AG04449 (cell line): ENCODE data around the gene CYP2C19.
"Not testable (repeated sequence)": the region's sequence is repeated elsewhere in the genome, so short reads cannot be mapped to it uniquely, and the experiment has no call there.

Experiments used
- CTCF ChIA-PET: fragments of 350-600 bp; formaldehyde crosslinking; extraction: SDS; loops from one replicate; lab custom pipeline; 2021; ENCODE audit warnings: antibody characterized with exemption; lab: Yijun Ruan, JAX
- POLR2A ChIA-PET: fragments of 400-600, 350-600 bp; formaldehyde crosslinking; extraction: SDS; loops from one replicate; lab custom pipeline; 2020; ENCODE audit warnings: antibody characterized with exemption, inconsistent platforms; lab: Yijun Ruan, JAX
- DNase-seq: peaks from one replicate; pipeline ENCODE4 v3.0.0-alpha.2; 2010; ENCODE audit warnings: low read depth, low spot score
- H3K4me3 ChIP-seq: 2 replicates; pipeline ENCODE4 v1.5.1; 2011; ENCODE audit warnings: low read depth, mild to moderate bottlenecking, control low read depth, low read length
- TF ChIP-seq, protein P1 (sequence below): IDR thresholded peaks from one replicate; pipeline ENCODE4 v1.5.1; 2011; ENCODE audit warnings: mild to moderate bottlenecking, moderate library complexity, low read length, control low read depth, inconsistent platforms; ENCODE audit not compliant: insufficient read depth; ENCODE audit errors: missing control alignments

CYP2C19 gene

DNA sequence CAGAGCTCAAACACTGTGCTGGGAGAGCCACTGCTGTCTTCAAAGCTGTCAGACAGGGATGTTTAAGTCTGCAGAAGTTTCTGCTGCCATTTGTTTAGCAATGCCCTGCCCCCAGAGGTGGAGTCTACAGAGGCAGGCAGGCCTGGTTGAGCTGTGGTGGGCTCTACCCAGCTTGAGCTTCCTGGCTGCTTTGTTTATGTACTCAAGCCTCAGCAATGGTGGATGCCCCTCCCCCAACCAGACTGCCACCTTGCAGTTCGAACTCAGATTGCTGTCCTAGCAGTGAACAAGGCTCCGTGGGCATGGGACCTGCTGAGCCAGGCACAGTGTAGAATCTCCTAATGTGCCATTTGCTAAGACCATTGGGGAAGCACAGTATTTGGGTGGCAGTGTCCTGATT lies 4.6 kb upstream of the CYP2C19 start:
- no peak overlapping the region for H3K4me3 ChIP-seq
- DNase-seq, result no peak
- CTCF ChIA-PET, result no interaction called here
- TF ChIP-seq, protein P1, sequence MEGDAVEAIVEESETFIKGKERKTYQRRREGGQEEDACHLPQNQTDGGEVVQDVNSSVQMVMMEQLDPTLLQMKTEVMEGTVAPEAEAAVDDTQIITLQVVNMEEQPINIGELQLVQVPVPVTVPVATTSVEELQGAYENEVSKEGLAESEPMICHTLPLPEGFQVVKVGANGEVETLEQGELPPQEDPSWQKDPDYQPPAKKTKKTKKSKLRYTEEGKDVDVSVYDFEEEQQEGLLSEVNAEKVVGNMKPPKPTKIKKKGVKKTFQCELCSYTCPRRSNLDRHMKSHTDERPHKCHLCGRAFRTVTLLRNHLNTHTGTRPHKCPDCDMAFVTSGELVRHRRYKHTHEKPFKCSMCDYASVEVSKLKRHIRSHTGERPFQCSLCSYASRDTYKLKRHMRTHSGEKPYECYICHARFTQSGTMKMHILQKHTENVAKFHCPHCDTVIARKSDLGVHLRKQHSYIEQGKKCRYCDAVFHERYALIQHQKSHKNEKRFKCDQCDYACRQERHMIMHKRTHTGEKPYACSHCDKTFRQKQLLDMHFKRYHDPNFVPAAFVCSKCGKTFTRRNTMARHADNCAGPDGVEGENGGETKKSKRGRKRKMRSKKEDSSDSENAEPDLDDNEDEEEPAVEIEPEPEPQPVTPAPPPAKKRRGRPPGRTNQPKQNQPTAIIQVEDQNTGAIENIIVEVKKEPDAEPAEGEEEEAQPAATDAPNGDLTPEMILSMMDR, result no peak
- POLR2A ChIA-PET, result no interaction called here

DNA sequence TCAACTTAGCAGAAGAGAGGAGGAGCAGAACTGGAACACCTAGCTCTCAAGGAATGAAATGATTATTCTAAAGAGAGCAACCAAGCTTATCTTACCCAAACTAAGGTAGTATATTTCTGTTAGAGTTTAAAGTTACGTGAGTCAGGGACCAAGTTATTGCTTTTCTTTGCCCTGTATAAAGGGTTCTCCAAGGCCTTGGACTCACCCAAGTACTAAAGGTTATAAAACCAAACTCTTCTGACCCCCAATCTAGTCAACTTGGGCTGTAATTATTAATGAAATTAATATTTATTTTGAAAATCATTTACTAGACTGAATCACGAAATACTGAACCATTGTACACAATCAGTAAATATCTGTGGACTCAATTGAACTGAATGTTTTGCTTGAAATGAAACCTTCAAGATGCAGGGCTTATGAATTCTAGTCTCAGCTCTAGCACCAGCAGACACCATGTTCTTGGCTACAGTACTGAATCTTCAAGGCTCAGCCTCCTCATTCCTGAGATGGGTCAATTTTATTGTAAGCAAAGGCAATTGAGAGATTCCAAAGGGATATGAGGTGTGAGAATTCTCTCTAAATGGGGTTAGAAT lies 1.8 kb upstream of the CYP2C19 start:
- TF ChIP-seq, protein P1, result no peak
- H3K4me3 ChIP-seq, result no peak overlapping the region
- DNase-seq, result no peak
- CTCF ChIA-PET, result no interaction called here
- POLR2A ChIA-PET, result no interaction called here

DNA sequence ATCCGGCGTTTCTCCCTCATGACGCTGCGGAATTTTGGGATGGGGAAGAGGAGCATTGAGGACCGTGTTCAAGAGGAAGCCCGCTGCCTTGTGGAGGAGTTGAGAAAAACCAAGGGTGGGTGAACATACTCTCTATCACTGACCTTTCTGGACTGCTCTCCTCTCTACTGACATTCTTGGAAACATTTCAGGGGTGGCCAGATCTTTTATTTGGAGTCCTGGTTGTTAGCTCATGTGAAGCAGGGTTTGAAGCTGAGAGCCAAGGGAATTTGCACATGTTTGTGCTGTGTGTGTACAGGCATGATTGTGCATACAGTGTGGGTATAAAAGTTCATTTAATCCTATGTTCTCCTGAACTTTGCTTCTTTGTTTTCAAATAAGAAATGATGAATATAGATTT lies 12.9 kb downstream of the CYP2C19 start:
- H3K4me3 ChIP-seq, CTCF ChIA-PET, DNase-seq, POLR2A ChIA-PET: not testable (repeated sequence)

DNA sequence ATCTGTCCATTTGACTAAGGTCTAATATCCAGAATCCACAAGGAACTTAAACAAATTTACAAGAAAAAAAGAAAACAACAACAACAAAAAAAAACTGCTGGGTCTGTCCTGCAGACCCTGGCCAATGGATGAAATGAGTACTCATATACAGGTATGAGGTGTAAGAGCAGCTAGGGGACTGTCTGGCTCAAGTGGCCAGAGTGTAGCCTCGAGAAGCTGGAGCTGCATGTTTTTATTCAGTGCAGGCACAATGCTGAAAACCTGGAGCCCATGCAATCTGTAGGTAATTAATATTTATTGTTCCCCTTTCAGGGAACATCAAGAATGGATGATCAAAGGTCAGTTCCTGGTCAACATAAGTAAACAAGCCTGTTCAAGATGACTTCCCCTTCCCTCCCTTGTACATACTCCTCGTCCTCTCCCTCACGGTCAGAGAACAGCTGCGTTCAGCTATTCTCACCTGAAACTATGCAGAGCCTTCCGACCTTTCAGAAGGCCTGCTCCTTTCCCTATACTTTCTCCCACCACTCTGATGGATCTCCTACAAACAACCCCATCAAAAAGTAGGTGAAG lies 15.5 kb downstream of the CYP2C19 start:
- no peak for DNase-seq
- CTCF ChIA-PET, result no interaction called here
- POLR2A ChIA-PET, result no interaction called here
- TF ChIP-seq, protein P1, result no peak
- H3K4me3 ChIP-seq, result no peak overlapping the region

DNA sequence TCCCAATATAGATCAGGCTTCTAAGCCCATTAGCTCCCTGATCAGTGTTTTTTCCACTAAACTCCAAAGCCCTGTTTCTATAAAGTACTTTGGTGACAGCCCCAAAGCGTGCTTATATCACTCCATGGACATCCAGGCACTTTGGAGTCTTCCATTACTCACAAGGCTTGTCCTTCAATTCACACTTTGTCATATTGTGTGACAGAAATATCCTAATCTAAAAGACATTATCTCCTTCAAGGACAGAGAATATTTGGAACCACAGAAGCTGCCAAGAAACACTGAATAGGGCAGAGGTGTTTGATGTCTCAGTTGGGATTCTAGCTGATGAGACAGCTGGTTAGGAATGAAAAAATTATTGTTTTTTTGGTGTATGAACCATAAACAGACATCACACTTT lies 18.4 kb downstream of the CYP2C19 start:
- ChIA-PET CTCF (no interaction called here), POLR2A (no interaction called here)
- DNase-seq, result no peak
- TF ChIP-seq, protein P1, result no peak
- H3K4me3 ChIP-seq, result no peak overlapping the region

DNA sequence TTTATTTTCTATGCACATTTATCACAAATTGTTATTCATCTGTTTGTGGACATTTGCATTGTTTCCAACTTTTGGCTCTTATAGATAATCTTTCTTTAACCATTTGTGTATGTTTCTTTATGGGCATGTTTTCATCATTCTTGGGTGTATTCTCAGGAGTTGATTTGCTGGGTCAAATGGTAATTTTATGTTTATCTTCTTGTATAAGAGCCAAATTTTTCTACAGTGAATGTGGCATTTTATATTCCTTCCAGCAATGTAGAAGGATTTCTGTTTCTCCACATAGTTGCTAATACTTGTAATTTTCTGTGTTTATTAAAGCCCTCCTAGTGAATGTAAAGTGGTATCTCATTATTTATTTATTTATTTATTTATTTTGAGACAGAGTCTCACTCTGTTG lies 21.8 kb downstream of the CYP2C19 start:
- DNase-seq, result no peak
- TF ChIP-seq, protein P1, result no peak
- no peak overlapping the region for H3K4me3 ChIP-seq
- ChIA-PET POLR2A (no interaction called here), CTCF (no interaction called here)

DNA sequence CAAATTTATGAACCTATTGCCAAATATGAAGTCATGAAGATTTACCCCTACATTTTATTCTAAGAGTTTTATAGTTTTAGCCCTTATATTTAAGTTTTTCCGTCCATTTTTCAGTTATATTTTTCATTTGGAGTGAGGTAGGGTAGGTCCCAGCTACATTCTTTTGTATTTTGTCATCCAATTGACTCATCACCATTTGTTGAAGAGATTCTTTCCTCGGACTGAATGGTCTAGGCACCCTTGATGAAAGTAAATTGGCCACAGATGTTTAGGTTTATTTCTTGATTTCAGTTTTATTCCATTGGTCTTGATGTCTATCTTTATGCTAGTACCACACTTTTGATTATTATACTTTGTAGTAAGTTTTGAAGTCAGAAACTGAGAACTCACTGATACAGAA lies 22.7 kb downstream of the CYP2C19 start:
- no peak for DNase-seq
- POLR2A ChIA-PET, result no interaction called here
- H3K4me3 ChIP-seq, result no peak overlapping the region
- TF ChIP-seq, protein P1, result no peak
- CTCF ChIA-PET, result no interaction called here

DNA sequence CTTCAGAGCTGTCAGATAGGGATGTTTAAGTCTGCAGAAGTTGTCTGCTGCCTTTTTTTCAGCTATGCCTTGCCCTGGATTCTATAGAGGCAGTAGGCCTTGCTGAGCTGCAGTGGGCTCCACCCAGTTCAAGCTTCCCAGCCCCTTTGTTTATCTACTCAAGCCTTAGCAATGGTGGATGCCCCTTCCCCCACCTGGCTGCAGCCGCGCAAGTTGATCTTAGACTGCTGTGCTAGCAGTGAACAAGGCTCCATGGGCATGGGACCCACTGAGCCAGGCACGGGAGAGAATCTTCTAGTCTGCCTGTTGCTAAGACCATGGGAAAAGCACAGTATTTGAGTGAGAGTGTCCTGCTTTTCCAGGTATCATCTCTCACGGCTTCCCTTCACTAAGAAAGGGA lies 38.1 kb downstream of the CYP2C19 start:
- DNase-seq, CTCF ChIA-PET, H3K4me3 ChIP-seq, POLR2A ChIA-PET: not testable (repeated sequence)
